Stimulated activated CD8-positive, alpha-beta memory T cell treated with anti-CD3 and anti-CD28 coated beads, Interleukin-12 subunit alpha, Interleukin-12 subunit beta, amount 100 ng/mL, for 1 hour (primary cell): ENCODE data around the gene SMAP1.
A peak's percentile ranks its signal among the peaks of the same experiment; 100 is the strongest.

Experiments
- DNase-seq: peaks from one replicate; pipeline ENCODE4 v3.0.0-alpha.2; 2020; ENCODE audit warnings: low read depth

SMAP1 gene

GRCh38 chr6:70843328-70843918, 175.7 kb downstream of the SMAP1 start:
- no peak for DNase-seq

DNA sequence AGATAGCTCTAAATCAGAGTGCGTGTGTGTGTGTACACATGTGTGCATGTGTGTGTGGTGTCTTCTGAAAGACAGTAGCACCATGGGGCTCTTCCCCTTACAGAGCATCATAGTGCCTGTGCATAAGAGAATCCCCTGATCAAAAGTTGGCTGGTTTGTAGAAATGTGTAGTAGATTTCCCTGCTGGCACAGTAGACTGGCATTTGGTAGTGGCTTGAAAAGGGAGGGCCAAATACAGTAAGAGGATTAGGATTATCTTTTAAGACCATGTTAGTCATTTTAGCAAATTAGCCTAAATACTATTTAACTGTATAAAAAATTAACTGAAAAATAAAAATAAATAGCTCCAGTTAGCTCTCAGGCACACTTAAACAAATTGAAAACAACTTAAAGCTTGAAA, 176.6 kb downstream of the SMAP1 start:
- DNase-seq, result no peak

DNA sequence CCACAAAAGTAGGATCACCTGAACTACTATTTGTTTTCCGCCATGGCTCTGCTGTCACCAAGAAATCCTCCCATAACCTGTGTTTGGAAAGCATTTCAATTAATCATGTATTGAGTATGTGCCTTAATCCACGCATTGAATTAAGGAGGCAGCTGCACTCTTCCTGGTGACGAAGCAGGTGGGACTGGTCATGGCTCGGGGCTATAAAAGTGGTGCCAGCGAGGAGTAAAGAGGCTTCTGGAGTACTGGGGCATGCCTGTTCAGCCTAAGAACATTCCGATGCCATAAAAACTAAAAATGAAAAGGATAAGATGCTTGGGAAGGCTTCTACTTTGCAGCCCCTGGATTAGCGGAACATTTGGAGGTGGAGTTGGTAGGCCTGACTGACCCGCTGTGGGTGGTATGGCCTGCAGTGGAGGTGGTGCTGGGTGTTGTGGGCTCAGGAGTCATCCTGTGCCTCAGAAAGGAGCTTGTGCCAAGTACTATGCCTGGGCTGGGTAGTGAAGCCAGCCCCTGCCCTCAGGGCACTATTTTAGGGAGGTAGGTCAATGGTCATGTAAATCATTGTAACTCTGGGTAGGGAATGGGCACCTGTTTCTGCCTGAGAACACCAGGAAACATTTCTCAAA, 178.6 kb downstream of the SMAP1 start:
- DNase-seq, result no peak

DNA sequence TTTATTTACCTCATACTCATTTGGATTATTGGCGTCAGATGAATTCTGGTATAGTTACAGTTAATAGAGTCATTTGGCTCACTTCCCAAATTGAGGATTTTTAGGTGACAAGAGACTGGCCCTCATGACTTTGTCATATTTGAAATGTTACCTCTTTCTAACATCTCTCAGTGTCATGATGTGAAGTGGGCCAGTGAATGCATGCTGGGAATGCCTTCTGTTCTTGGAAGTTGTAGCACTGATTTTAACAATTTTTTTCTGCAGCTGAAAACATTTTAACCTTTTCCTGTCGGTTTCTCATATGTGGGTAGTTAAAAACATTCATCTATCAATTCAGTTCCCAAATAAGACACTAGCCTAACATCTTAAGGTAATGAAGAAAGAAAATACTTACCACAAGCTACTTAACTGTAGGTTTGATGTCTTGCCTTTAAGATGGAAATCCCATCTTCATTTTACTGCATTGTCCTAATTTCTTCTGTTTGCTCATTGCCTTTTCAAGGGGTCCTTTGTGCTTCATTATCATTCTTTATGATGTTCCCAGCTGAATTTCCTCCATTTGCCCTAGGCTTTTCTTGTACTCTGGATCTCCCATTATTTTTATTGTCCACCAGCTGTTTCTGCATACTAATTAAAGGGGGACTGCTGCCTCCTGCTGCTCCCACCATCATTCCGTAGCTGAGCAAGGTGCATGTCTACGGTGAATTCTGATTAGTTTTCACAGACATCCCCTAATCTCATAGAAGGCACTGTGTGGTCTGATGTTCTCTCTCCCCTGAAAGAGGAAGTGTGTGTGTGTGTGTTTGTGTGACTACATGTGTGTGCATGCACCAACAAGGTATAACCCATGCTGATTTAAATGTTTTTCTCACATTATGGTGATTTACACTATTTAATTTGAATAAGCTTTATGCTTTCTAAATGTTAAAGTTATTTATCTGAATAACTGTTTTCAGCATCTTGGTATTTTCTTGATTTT, 179.7 kb downstream of the SMAP1 start:
- no peak for DNase-seq

- DNase-seq, result no peak
Observed at GRCh38 chr6:70849348-70850069, 181.8 kb downstream of the SMAP1 start.

DNA sequence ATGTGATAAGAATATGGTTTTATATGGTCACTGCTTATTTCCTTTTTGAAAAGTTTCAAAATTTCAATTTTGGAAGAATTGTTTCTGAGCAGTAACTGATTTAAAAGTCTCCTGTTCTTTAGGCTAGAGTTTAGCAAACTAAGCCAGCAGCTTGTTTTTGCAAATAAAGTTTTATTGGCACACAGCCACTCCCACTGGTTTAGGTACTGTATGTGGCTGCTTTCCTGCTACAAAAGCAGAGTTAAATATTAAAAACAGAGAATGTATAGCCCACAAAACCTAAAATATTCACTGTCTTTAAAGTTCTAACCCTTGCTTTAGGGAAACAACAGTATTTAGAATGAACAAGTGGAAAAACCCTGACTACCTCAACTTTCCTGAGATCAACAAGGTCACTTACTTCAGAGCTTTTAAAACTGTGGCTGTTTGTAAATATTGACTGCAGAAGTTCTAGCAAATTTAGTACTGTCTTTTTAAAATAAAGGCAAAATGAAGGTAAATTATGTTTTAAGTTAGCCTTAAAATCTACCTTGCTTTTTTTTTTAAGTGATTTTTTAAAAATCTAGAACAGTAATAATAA, 185.1 kb downstream of the SMAP1 start:
- no peak for DNase-seq

DNA sequence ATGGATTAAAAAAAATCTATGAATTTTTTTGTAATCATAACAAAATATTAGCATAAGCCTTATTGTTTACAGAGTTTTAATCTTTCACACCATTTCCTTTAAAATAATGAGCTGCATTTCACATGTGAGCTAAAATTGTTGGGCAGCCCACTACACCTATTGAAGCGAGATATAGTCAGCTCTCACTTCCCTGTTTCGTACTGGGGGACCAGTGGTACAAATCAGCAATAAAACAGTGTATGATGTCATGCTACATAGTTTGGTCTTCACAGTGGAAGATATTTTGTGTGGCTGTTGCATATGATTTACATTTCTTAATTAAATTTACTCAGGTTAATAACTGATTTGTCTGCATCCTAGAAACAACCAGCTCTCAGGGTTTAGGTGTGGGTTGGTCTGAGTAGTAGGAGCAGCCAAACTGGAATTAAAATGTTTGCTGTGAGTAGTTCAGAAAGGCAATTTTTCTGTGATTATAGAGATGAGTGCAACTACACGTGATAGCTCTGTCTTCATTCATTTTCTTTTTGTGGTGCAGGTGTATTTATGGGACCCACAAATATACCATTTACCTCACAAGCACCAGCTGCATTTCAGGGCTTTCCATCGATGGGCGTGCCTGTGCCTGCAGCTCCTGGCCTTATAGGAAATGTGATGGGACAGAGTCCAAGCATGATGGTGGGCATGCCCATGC, 189.8 kb downstream of the SMAP1 start:
- DNase-seq, result no peak

DNA sequence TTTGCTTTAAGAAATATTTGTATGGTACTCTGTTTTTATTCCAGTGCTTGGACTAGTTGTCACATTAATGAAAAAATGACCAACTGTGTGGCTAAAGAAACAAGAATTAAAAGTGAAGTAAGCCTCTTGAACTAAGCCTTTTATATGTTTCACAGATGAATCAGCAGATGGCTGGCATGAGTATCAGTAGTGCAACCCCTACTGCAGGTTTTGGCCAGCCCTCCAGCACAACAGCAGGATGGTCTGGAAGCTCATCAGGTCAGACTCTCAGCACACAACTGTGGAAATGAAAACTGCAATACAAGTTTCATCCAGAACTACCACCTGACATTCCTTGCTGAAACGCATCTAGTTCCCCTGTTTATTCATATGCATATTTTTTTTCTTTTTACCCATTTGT, 192.4 kb downstream of the SMAP1 start:
- no peak for DNase-seq

DNA sequence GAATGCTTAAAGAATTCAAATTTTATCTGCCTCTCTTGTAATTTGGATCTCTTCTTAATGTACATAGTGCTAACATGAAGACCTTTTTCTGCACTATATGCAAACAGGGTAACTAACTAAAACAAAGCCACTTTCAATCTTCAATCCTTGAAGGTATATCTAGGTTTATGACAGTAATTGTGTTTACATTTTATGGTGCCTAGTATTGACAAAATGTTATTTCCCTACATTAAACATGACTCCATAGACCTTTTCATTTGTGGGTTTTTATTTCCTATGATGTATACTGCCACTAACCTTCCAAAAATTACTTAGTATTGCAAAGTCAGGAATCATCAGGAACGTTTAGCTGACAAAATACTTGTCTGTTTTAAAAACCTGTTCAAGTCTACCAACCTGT, 193.2 kb downstream of the SMAP1 start:
- DNase-seq, result no peak

- DNase-seq, result no peak
Observed at GRCh38 chr6:70863343-70863742, 195.7 kb downstream of the SMAP1 start.

- DNase-seq, result no peak
Observed at GRCh38 chr6:70864401-70864800, 196.7 kb downstream of the SMAP1 start.

- DNase-seq, result no peak
Observed at GRCh38 chr6:70872469-70872868, 204.8 kb downstream of the SMAP1 start.

- no peak for DNase-seq
Observed at GRCh38 chr6:70874181-70874913, 206.7 kb downstream of the SMAP1 start.

GRCh38 chr6:70879496-70879895, 211.8 kb downstream of the SMAP1 start:
- DNase-seq, result no peak

DNA sequence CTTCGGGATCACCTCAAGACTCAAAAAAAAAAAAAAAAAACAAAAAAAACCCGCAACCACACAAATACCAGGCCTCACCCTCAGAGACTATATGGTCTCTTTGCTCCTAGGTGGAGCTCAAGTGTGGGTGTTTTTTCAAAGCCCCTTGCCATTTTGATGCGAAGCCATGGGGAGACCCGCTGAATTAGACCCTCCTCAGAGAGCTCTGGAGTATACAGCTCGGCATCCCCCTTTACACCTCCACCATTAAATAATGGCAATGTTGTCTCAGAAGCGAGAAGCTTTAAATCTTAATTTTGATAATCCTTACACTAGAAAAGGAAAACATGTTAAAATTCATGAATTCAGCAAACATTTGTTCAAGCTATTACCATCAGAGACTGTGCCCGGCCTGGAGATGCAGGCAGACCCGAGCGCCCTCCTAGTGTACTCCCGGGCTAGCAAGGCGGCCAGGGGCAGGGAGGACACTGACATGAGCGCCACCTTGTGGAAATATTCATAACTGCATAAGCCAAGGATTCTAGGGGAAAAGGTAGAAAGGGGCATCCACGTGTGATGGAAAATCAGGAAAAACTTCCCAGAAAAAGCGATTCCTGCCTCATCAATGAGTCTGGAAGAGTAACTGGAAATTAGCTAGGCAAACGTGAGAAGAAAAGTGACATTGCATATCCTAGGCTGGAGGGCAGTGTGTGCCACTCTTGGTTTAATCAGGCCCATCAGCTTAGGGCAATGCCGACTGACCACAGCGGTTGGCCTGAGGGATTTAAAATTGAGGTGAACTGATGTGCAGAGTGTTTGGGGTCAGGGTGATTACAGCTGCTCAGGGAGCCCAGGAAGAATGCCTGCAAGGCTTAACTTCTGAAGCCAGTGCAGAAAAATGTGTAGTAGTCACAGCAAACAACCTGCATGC, 216.6 kb downstream of the SMAP1 start:
- peak; percentile 25 for DNase-seq

GRCh38 chr6:70886071-70886470, 218.4 kb downstream of the SMAP1 start:
- no peak for DNase-seq

GRCh38 chr6:70886661-70887060, 219.0 kb downstream of the SMAP1 start:
- DNase-seq, result no peak

GRCh38 chr6:70889270-70889669, 221.6 kb downstream of the SMAP1 start:
- DNase-seq, result no peak

DNA sequence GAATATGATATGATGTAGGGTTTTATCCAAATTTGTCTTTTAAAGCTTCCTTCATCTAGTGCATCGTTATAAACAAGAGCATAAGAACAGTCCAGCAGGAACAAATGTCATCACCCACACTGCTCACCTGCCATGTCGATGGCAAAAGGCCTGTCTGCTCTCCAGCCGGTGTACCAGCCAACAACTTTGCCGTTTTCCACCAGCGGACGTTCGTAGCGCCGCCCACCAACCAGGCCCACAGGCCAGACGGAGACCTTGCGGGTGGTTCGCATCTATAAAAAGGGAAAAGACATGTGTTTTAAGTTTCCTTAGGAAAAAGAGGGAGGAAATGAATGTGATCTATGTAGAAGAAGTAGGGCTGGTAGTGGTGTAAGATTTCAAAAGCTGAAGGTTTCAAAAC, 226.3 kb downstream of the SMAP1 start:
- DNase-seq, result no peak

- DNase-seq, result no peak
Observed at GRCh38 chr6:70900047-70900446, 232.4 kb downstream of the SMAP1 start.
